A673 (cell line): Measurements from ENCODE around the gene SLC27A4.

ENCODE experiments used
- CTCF ChIP-seq: fragments of 300-800, 200-600 bp; sonication (generic); conservative IDR thresholded peaks from 2 replicates; pipeline ENCODE4 v1.5.1; 2017; ENCODE audit warnings: low read depth, mild to moderate bottlenecking, antibody characterized with exemption, low read length, moderate library complexity, mixed read lengths
- EZH2 ChIP-seq: fragments of 200-600 bp; sonication (generic); IDR thresholded peaks from 2 replicates; pipeline ENCODE4 v1.6.1; 2017; ENCODE audit warnings: borderline replicate concordance, low read depth, mild to moderate bottlenecking, mixed read lengths, antibody characterized with exemption, low read length; ENCODE audit not compliant: poor library complexity, severe bottlenecking

GRCh38 chr9:128292009-128292408, 48.3 kb upstream of the SLC27A4 start:
- no peak for TF ChIP-seq CTCF
- TF ChIP-seq EZH2, result no peak
